ENCODE data around the gene PCDHGC3.

DNA sequence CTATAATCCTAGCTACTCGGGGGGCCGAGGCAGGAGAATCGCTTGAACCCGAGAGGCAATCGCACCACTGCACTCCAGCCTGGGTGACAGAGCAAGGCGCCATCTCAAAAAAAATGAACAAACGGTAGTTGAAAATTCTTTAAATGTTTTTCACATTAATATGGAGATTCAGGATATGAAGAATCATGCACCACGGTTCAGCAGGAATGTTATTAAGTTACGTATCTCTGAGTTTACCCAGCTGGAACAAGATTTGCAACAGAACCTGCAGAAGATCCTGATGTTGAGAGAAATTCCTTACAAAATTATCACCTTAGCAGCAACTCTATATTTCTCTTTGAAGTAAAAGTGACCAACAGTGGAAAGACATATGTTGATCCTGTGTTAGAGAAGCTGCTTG lies 35.4 kb upstream of the PCDHGC3 start:
- TF ChIP-seq, protein P1, sequence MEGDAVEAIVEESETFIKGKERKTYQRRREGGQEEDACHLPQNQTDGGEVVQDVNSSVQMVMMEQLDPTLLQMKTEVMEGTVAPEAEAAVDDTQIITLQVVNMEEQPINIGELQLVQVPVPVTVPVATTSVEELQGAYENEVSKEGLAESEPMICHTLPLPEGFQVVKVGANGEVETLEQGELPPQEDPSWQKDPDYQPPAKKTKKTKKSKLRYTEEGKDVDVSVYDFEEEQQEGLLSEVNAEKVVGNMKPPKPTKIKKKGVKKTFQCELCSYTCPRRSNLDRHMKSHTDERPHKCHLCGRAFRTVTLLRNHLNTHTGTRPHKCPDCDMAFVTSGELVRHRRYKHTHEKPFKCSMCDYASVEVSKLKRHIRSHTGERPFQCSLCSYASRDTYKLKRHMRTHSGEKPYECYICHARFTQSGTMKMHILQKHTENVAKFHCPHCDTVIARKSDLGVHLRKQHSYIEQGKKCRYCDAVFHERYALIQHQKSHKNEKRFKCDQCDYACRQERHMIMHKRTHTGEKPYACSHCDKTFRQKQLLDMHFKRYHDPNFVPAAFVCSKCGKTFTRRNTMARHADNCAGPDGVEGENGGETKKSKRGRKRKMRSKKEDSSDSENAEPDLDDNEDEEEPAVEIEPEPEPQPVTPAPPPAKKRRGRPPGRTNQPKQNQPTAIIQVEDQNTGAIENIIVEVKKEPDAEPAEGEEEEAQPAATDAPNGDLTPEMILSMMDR (conservative IDR thresholded peaks at IDR 0.05 in 1 of 2, IDR thresholded peaks at IDR 0.05 in 1 of 2; ENCODE audit: extremely low read depth in 1 of 2, insufficient read depth in 1 of 2, low read depth in 1 of 2, low read length in 2 of 2) = no peak
- TF ChIP-seq EZH2 (IDR thresholded peaks at IDR 0.05; ENCODE audit: borderline replicate concordance, low read length) = no peak
